Right lobe of liver (tissue), 6 donors: ENCODE results near the gene GYS2. TPM values are rescaled to one million over a fixed set of nuclear protein-coding genes. Genes with fewer than 3 reads are reported as not detected.

ENCODE experiments used
- ATAC-seq, 4 donors: fragments of 200-7000 bp; cut with Tn5 transposase; one replicate each; pipeline ENCODE4 v1.9.1; 2020; ENCODE audit warnings: mild to moderate bottlenecking in 4 of 4, moderate library complexity in 4 of 4
- DNase-seq, 3 donors: peaks; one replicate each; pipeline ENCODE4 v3.0.0-alpha.2; 2020
- H3K27ac ChIP-seq, 3 donors: fragments of 200-600 bp; one replicate each; pipeline ENCODE4 v1.8.0; 2022
- H3K27me3 ChIP-seq, 2 donors: fragments of 200-600 bp; one replicate each; pipeline ENCODE4 v1.8.0; 2022
- H3K36me3 ChIP-seq, 4 donors: fragments of 200-600 bp; sonication (generic) in 1 of 4; one replicate each; pipeline versions ENCODE4 v1.5.1 to v1.8.0; 2017 to 2022; ENCODE audit warnings: control low read depth in 1 of 4
- H3K4me1 ChIP-seq, 4 donors: fragments of 200-600 bp; sonication (generic) in 1 of 4; one replicate each; pipeline versions ENCODE4 v1.5.1 to v1.8.0; 2017 to 2022; ENCODE audit warnings: control low read depth in 1 of 4
- H3K4me3 ChIP-seq, 3 donors: fragments of 200-600 bp; one replicate each; pipeline ENCODE4 v1.8.0; 2022
- H3K9me3 ChIP-seq, 4 donors: fragments of 200-600 bp; sonication (generic) in 1 of 4; one replicate each; pipeline versions ENCODE4 v1.5.1 to v1.8.0; 2017 to 2022; ENCODE audit warnings: control low read depth in 1 of 4
- POLR2A ChIP-seq: fragments of 450-650 bp; IDR thresholded peaks from one replicate; pipeline ENCODE4 v1.6.1; 2017; ENCODE audit warnings: antibody characterized with exemption, mild to moderate bottlenecking
- WGBS: methylation state at CpG from one replicate; pipeline ENCODE4 v1.1.6; 2018; ENCODE audit warnings: low coverage, low lambda C conversion rate; ENCODE audit not compliant: insufficient coverage; ENCODE audit errors: missing lambda C conversion rate; 5-methylcytosine and 5-hydroxymethylcytosine counted together
- intact Hi-C, 2 donors: fragments of 100-400 bp; cut with DNase I; formaldehyde crosslinking; loops; one replicate each; pipeline versions ENCODE4 v1.11.2 to v1.14.1; 2022
- total RNA-seq, 6 experiments: library from RNA; depleted of rRNA in 2 of 6; stranded (reverse); fragments of >200 nt in 2 of 6; fragmentation: NEBNext Ultra II Directional in 3 of 6; extraction: Animal tissue kit (Norgen Biotek cat#: 25700) in 3 of 6; gene quantifications; one replicate each; pipeline versions ENCODE4 v1.1.0 to v1.2.4, GENCODE V29; 2016 to 2023
- TF ChIP-seq, protein P1 (sequence below), 4 donors: fragments of 200-600 bp in 3 of 4; fragments of 450-650 bp in 1 of 4; IDR thresholded peaks; one replicate each; pipeline versions ENCODE4 v1.5.1 to v1.8.0; 2016 to 2022; ENCODE audit warnings: antibody characterized with exemption in 4 of 4, mild to moderate bottlenecking in 2 of 4
- donor health status: DM: no; HTN: yes; CAD: no.
- donor health status: DM: no; HTN: no; CAD: no.
- donor health status: DM: no; HTN: no; CAD: no.
- donor health status: DM: no; HTN: yes; CAD: no.
- donor health status: DM: no; HTN: yes; CAD: no.

GYS2 gene
- total RNA-seq, 6 experiments from 2014 or later: 28.4 to 72.4 (median 47.1) TPM

DNA sequence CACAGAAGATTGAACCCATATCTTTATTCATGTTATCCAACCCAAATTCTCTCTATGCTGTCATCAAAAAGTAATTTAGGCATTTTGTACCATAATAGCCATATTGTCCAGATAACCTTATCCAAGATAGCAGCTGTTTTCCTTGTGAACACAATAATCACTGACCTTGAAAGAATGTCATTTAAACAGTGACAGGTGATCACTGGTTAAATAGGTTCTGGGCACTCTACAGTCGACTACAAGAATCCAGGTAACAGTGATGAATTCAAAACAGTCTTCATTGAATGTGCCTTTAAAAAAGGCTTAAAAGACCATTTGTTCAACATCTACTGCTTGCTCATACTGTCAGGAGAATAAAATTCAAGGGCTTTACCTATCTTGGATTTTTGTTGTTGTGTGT, 83.1 kb downstream of the GYS2 start:
- no peaks in the 10 kb centered on the region for H3K36me3 ChIP-seq
- TF ChIP-seq, protein P1, sequence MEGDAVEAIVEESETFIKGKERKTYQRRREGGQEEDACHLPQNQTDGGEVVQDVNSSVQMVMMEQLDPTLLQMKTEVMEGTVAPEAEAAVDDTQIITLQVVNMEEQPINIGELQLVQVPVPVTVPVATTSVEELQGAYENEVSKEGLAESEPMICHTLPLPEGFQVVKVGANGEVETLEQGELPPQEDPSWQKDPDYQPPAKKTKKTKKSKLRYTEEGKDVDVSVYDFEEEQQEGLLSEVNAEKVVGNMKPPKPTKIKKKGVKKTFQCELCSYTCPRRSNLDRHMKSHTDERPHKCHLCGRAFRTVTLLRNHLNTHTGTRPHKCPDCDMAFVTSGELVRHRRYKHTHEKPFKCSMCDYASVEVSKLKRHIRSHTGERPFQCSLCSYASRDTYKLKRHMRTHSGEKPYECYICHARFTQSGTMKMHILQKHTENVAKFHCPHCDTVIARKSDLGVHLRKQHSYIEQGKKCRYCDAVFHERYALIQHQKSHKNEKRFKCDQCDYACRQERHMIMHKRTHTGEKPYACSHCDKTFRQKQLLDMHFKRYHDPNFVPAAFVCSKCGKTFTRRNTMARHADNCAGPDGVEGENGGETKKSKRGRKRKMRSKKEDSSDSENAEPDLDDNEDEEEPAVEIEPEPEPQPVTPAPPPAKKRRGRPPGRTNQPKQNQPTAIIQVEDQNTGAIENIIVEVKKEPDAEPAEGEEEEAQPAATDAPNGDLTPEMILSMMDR (IDR thresholded peaks at IDR 0.05): no peak
- TF ChIP-seq POLR2A: no peak
- intact Hi-C loops: no loop called here
- H3K27me3 ChIP-seq: no peaks in the 10 kb centered on the region
- 50% methylated on average over 1 of the region's 1 CpG for WGBS
- peaks cover 0 to 2% (median 0%) of the 10 kb centered on the region in 4 donors for H3K4me1 ChIP-seq
- ATAC-seq (no peak), DNase-seq (no peak)
- no peak overlapping the region for H3K27ac ChIP-seq
- no peak overlapping the region for H3K4me3 ChIP-seq
- H3K9me3 ChIP-seq: no peaks in the 10 kb centered on the region

DNA sequence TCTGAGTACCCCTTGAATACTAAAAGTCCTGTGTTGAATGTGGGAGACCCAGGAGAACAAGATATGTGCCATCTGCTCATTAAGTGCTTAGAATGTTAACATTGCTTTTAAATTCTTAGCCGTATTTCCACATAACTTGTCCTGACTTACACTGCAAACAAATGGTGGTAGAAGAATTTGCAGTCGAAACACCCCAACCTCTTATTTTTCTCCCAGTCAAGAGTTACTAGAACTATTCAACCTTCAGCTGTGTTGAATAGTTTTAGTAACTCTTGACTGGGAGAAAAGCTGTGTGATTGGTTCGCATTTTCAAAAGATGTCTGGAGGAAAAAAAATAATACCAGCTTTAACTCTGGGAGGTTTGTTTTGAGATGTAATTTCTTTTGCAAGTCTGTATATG, 86.2 kb downstream of the GYS2 start:
- ATAC-seq (no peak), DNase-seq (no peak)
- H3K36me3 ChIP-seq: peaks cover 0 to 17% (median 2%) of the 10 kb centered on the region in 4 donors
- no peak overlapping the region for H3K27ac ChIP-seq
- TF ChIP-seq, protein P1 (IDR thresholded peaks at IDR 0.05): no peak
- TF ChIP-seq POLR2A: no peak
- H3K9me3 ChIP-seq: no peaks in the 10 kb centered on the region
- no peaks in the 10 kb centered on the region for H3K4me1 ChIP-seq
- H3K4me3 ChIP-seq: no peak overlapping the region
- WGBS: 90% methylated on average over 3 of the region's 3 CpGs
- intact Hi-C loops: no loop called here
- no peaks in the 10 kb centered on the region for H3K27me3 ChIP-seq

DNA sequence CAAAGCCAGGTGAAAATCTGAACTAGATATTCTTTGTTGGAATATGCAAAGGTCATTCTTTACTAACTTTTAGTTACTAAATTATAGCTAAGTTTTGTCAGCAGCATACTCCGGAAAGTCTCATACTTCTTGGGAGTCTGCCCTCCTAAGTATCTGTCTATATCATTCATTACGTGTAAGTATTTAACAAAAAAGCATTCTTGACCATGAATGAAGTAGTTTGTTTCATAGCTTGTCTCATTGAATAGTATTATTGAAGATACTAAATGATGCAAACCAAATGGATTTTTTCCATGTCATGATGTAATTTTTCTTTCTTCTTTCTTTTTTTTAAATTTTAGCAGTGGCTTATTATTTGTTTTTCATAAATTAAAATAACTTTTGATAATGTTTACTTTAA, 88.4 kb downstream of the GYS2 start:
- ATAC-seq (no peak), DNase-seq (no peak)
- H3K27me3 ChIP-seq: no peaks in the 10 kb centered on the region
- H3K4me1 ChIP-seq: no peaks in the 10 kb centered on the region
- H3K36me3 ChIP-seq: peaks cover 0 to 27% (median 2%) of the 10 kb centered on the region in 4 donors
- no peak overlapping the region for H3K4me3 ChIP-seq
- TF ChIP-seq POLR2A: no peak
- TF ChIP-seq, protein P1 (IDR thresholded peaks at IDR 0.05): no peak
- H3K27ac ChIP-seq: no peak overlapping the region
- 100% methylated on average over 2 of the region's 2 CpGs for WGBS
- intact Hi-C loops: no loop called here
- no peaks in the 10 kb centered on the region for H3K9me3 ChIP-seq

DNA sequence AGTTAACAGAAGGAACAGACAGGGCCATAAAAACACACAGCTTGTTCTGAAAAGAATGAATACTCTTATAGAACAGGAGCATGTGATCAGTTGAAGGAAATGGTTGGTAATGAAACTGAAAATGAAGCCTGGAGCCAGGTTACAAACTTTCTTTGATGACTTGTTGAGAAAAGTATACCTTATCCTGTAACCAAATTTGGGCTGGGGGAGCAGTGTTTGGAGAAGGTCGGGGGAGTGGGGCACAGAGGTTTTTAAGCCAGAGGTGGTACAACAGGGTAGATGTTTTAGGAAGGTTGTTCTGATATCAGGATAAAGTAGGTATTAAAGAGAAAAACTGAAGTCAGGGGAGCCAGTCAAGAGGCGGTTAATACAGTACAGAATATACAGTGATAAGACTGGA, 94.9 kb downstream of the GYS2 start:
- TF ChIP-seq, protein P1 (IDR thresholded peaks at IDR 0.05): no peak
- TF ChIP-seq POLR2A: no peak
- Histone ChIP-seq H3K4me3 (no peak overlapping the region), H3K36me3 (peaks cover 0 to 23% (median 2%) of the 10 kb centered on the region in 4 donors), H3K27me3 (no peaks in the 10 kb centered on the region), H3K4me1 (peaks cover 0 to 5% (median 0%) of the 10 kb centered on the region in 4 donors), H3K27ac (no peak overlapping the region), H3K9me3 (no peaks in the 10 kb centered on the region)
- ATAC-seq: no peak
- WGBS: 40% methylated on average over 2 of the region's 2 CpGs
- DNase-seq: no peak
- intact Hi-C loops: no loop called here

DNA sequence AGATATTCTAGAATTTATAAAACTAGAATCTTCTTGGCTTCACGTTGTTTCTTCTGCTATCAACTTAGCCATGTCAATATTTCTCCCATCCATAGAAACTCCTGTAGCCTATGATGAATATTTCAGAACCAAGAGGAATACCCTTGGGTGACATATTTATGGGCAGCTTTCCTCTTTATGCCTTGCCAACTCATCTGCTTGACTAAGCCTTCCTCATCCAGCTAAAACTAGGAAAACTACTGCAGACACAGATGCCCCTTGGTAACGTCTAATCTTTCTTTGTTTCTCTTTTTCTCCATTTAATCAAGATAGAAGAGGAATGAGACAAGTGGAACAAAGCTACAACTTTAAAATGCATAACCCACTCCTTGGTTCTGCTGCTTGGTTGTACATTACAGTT, 96.8 kb downstream of the GYS2 start:
- Histone ChIP-seq H3K36me3 (peaks cover 0 to 9% (median 2%) of the 10 kb centered on the region in 4 donors), H3K9me3 (no peaks in the 10 kb centered on the region), H3K27me3 (no peaks in the 10 kb centered on the region), H3K4me3 (no peak overlapping the region), H3K4me1 (peaks cover 0 to 8% (median 2%) of the 10 kb centered on the region in 4 donors), H3K27ac (no peak overlapping the region)
- 82% methylated on average over 2 of the region's 2 CpGs for WGBS
- DNase-seq: no peak
- TF ChIP-seq, protein P1 (IDR thresholded peaks at IDR 0.05): no peak
- TF ChIP-seq POLR2A: no peak
- intact Hi-C loops: no loop called here
- no peak for ATAC-seq
